ENCODE results near the gene ARF1.

Gene ARF1

DNA sequence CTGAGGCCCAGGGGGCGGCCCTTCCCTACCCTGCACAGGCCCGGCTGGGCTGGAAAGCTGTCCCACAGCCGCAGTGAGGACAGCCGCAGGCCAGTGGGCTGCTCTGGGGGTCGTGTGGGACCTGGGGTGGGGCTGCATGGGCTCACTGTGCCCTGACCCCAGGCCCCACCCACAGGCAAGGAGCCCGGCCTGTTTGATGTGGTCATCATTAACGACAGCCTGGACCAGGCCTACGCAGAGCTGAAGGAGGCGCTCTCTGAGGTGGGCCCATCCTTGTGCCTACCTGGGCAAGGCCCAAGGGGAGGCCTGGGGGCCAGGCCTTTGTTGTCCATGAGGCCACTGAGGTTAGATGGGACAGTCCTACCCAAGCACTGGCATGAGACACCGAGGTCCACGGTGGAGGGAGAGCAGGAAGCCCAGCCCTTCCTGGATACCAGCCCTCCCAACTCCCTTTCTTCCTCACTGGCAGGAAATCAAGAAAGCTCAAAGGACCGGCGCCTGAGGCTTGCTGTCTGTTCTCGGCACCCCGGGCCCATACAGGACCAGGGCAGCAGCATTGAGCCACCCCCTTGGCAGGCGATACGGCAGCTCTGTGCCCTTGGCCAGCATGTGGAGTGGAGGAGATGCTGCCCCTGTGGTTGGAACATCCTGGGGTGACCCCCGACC is 65.8 kb downstream of the ARF1 start:
- no peak for DNase-seq (ENCODE audit: low read depth)
